ENCODE measurements around the gene OCA2.

OCA2 gene

GRCh38 chr15:27774191-27774590 lies 324.9 kb downstream of the OCA2 start:
- no peak for TF ChIP-seq CTCF (IDR thresholded peaks at IDR 0.05; ENCODE audit: low read length, missing control alignments)
- H3K4me3 ChIP-seq (replicated peaks; ENCODE audit: low read depth, low read length) = no peak overlapping the region
- no peak for DNase-seq (ENCODE audit: low read depth)

GRCh38 chr15:27771892-27772291 lies 327.2 kb downstream of the OCA2 start:
- no peak for TF ChIP-seq CTCF (IDR thresholded peaks at IDR 0.05; ENCODE audit: low read length, missing control alignments)
- no peak for DNase-seq (ENCODE audit: low read depth)
- H3K4me3 ChIP-seq (replicated peaks; ENCODE audit: low read depth, low read length) = no peak overlapping the region

GRCh38 chr15:27770769-27771554 lies 328.2 kb downstream of the OCA2 start:
- H3K4me3 ChIP-seq (replicated peaks; ENCODE audit: low read depth, low read length) = no peak overlapping the region
- DNase-seq (ENCODE audit: low read depth) = no peak
- no peak for TF ChIP-seq CTCF (IDR thresholded peaks at IDR 0.05; ENCODE audit: low read length, missing control alignments)

GRCh38 chr15:27770086-27770607 lies 329.0 kb downstream of the OCA2 start:
- DNase-seq (ENCODE audit: low read depth) = no peak
- no peak overlapping the region for H3K4me3 ChIP-seq (replicated peaks; ENCODE audit: low read depth, low read length)
- TF ChIP-seq CTCF (IDR thresholded peaks at IDR 0.05; ENCODE audit: low read length, missing control alignments) = no peak

- no peak for DNase-seq (ENCODE audit: low read depth)
- H3K4me3 ChIP-seq (replicated peaks; ENCODE audit: low read depth, low read length) = no peak overlapping the region
- no peak for TF ChIP-seq CTCF (IDR thresholded peaks at IDR 0.05; ENCODE audit: low read length, missing control alignments)
Observed at GRCh38 chr15:27769652-27770051, 329.5 kb downstream of the OCA2 start.

GRCh38 chr15:27768732-27769475 lies 330.2 kb downstream of the OCA2 start:
- H3K4me3 ChIP-seq (replicated peaks; ENCODE audit: low read depth, low read length) = no peak overlapping the region
- no peak for TF ChIP-seq CTCF (IDR thresholded peaks at IDR 0.05; ENCODE audit: low read length, missing control alignments)
- DNase-seq (ENCODE audit: low read depth) = no peak

All from fibroblast of pulmonary artery (primary cell).